Epithelial cell of esophagus (primary cell): ENCODE measurements around the gene CACNA1A.
A peak's percentile ranks its signal among the peaks of the same experiment; 100 is the strongest.
"Not testable (repeated sequence)": the region's sequence is repeated elsewhere in the genome, so short reads cannot be mapped to it uniquely, and the experiment has no call there.

Source experiments
- DNase-seq: peaks from one replicate; pipeline ENCODE4 v3.0.0; 2010; ENCODE audit warnings: low read depth
- H3K4me3 ChIP-seq: 2 replicates; pipeline ENCODE4 v1.5.1; 2011; ENCODE audit warnings: mild to moderate bottlenecking, low read length, control low read depth
- CTCF ChIP-seq: IDR thresholded peaks from 2 replicates; pipeline ENCODE4 v1.5.1; 2011; ENCODE audit warnings: low read depth, mild to moderate bottlenecking, low read length, control low read depth, inconsistent platforms; ENCODE audit not compliant: insufficient read depth; ENCODE audit errors: missing control alignments

CACNA1A gene

GRCh38 chr19:13172346-13173138, 333.7 kb downstream of the CACNA1A start:
- DNase-seq, result peak; percentile 84
- no peak for TF ChIP-seq CTCF
- H3K4me3 ChIP-seq, result no peak overlapping the region

- H3K4me3 ChIP-seq, result no peak overlapping the region
These were observed 335.1 kb downstream of the CACNA1A start for GRCh38 chr19:13171146-13171545.

GRCh38 chr19:13169769-13170168, 336.5 kb downstream of the CACNA1A start:
- H3K4me3 ChIP-seq, result no peak overlapping the region
- no peak for TF ChIP-seq CTCF
- peak; percentile 94 for DNase-seq

More at GRCh38 chr19:13171146-13171545, 335.1 kb downstream of the CACNA1A start:
- DNase-seq, result peak; percentile 81
- TF ChIP-seq CTCF, result no peak

GRCh38 chr19:13166151-13166550, 340.1 kb downstream of the CACNA1A start:
- not testable (repeated sequence) for H3K4me3 ChIP-seq, DNase-seq

GRCh38 chr19:13165162-13165997, 340.9 kb downstream of the CACNA1A start:
- DNase-seq, result no peak
- no peak overlapping the region for H3K4me3 ChIP-seq
- TF ChIP-seq CTCF, result no peak

- no peak for TF ChIP-seq CTCF
- DNase-seq, result peak; percentile 90
- peak overlapping the region; percentile 18 for H3K4me3 ChIP-seq
These were observed 341.7 kb downstream of the CACNA1A start for GRCh38 chr19:13164343-13165161.
